GM21786 (cell line): ENCODE measurements around the gene DKK3.

ENCODE experiments used
- ATAC-seq: cut with Tn5 transposase; IDR thresholded peaks from one replicate; pipeline ENCODE4 v1.9.1; 2021; ENCODE audit not compliant: unreplicated experiment

The DKK3 gene

GRCh38 chr11:11983427-11983826, 25.0 kb downstream of the DKK3 start:
- no peak for ATAC-seq

- ATAC-seq = no peak
Observed at GRCh38 chr11:11982975-11983374, 25.5 kb downstream of the DKK3 start.

- ATAC-seq = no peak
Observed at GRCh38 chr11:11982461-11982860, 26.0 kb downstream of the DKK3 start.

- ATAC-seq = no peak
Observed at GRCh38 chr11:11981840-11982239, 26.6 kb downstream of the DKK3 start.

GRCh38 chr11:11981364-11981763, 27.1 kb downstream of the DKK3 start:
- ATAC-seq = no peak

GRCh38 chr11:11980841-11981308, 27.6 kb downstream of the DKK3 start:
- ATAC-seq = no peak

- ATAC-seq = no peak
Observed at GRCh38 chr11:11980200-11980599, 28.2 kb downstream of the DKK3 start.

- ATAC-seq = no peak
Observed at GRCh38 chr11:11979488-11980117, 28.8 kb downstream of the DKK3 start.

- no peak for ATAC-seq
Observed at GRCh38 chr11:11978792-11979487, 29.5 kb downstream of the DKK3 start.

- ATAC-seq = no peak
Observed at GRCh38 chr11:11978098-11978637, 30.3 kb downstream of the DKK3 start.

GRCh38 chr11:11977206-11977938, 31.1 kb downstream of the DKK3 start:
- no peak for ATAC-seq

GRCh38 chr11:11976481-11977127, 31.8 kb downstream of the DKK3 start:
- no peak for ATAC-seq

GRCh38 chr11:11975201-11976092, 33.0 kb downstream of the DKK3 start:
- ATAC-seq = no peak

- no peak for ATAC-seq
Observed at GRCh38 chr11:11973866-11974265, 34.6 kb downstream of the DKK3 start.

GRCh38 chr11:11973361-11973800, 35.0 kb downstream of the DKK3 start:
- no peak for ATAC-seq

GRCh38 chr11:11972730-11973341, 35.6 kb downstream of the DKK3 start:
- no peak for ATAC-seq

- no peak for ATAC-seq
Observed at GRCh38 chr11:11971906-11972547, 36.4 kb downstream of the DKK3 start.

GRCh38 chr11:11970556-11970955, 37.9 kb downstream of the DKK3 start:
- no peak for ATAC-seq
